ENCODE data around the gene NOB1. TPM values are rescaled to one million over a fixed set of nuclear protein-coding genes. Genes with fewer than 3 reads are reported as not detected.
A peak's percentile ranks its signal among the peaks of the same experiment; 100 is the strongest.

Gene NOB1
- total RNA-seq, 1 experiment from 2014 or later, result 31.9 TPM

DNA sequence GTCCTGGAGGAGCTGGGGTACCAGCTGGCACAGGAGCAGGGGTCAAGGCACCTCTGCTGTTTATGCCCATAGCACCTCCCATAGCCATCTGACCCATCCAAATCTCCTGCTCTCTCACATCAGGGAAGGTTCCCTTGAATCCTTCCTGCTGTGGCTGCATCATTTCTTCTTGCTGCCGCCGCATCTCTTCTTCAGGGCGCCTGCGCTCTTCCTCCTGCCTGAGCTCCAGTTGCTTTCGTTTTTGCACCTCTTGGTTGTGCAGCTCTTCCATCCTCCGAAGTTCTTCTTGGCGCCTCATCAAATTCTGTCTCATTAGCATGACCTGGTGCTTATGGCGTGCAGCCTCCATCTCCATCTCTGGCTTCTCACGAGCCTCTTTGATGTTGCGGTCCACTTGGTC, 2.0 kb upstream of the NOB1 start:
- no peak for ATAC-seq
- CTCF ChIA-PET, result no interaction called here

GRCh38 chr16:69754143-69754468, 620 bp downstream of the NOB1 start:
- CTCF ChIA-PET, result interaction anchor here (0.5 to 1.4 kb wide), 6 partner anchors 13 to 358 kb away, joined by 3 to 7 read pairs (median 3); partner anchors contain the start of gene NQO1
- peaks cover 6% of the 10 kb centered on the region for H3K4me1 ChIP-seq (ENCODE audit: insufficient read depth, low read length)
- H3K27ac ChIP-seq (ENCODE audit: low read length), result peak overlapping the region; percentile 49
- H3F3A ChIP-seq (ENCODE audit: low read length, unreplicated experiment), result no peaks in the 10 kb centered on the region
- peak overlapping the region; percentile 98 for H3K4me2 ChIP-seq (ENCODE audit: low read length)
- DNase-seq (no peak), ATAC-seq (no peak)
- POLR2A ChIA-PET (ENCODE audit: unreplicated experiment), result interaction anchor here (0.6 kb wide), 2 partner anchors 8 to 187 kb away, joined by 3 to 5 read pairs; no protein-coding TSS in a partner anchor
- no TSS peak for BruUV-seq (replicated peaks)
- H3K79me2 ChIP-seq (ENCODE audit: low read length), result peaks cover 46% of the 10 kb centered on the region
- no peaks in the 10 kb centered on the region for H3K9me2 ChIP-seq (replicated peaks; ENCODE audit: low read length)
- peak overlapping the region; percentile 99 for H3K9ac ChIP-seq (ENCODE audit: low read length)
- no peaks in the 10 kb centered on the region for H3K9me3 ChIP-seq (ENCODE audit: low read length)
- H4K20me1 ChIP-seq (ENCODE audit: low read length), result peaks cover 19% of the 10 kb centered on the region
- peak overlapping the region; percentile 98 for H3K4me3 ChIP-seq (ENCODE audit: low read length)
- H3K27me3 ChIP-seq (ENCODE audit: low read length), result no peaks in the 10 kb centered on the region
- peaks cover 18% of the 10 kb centered on the region for H3K36me3 ChIP-seq (ENCODE audit: low read depth, low read length)
- TF ChIP-seq, protein P1, sequence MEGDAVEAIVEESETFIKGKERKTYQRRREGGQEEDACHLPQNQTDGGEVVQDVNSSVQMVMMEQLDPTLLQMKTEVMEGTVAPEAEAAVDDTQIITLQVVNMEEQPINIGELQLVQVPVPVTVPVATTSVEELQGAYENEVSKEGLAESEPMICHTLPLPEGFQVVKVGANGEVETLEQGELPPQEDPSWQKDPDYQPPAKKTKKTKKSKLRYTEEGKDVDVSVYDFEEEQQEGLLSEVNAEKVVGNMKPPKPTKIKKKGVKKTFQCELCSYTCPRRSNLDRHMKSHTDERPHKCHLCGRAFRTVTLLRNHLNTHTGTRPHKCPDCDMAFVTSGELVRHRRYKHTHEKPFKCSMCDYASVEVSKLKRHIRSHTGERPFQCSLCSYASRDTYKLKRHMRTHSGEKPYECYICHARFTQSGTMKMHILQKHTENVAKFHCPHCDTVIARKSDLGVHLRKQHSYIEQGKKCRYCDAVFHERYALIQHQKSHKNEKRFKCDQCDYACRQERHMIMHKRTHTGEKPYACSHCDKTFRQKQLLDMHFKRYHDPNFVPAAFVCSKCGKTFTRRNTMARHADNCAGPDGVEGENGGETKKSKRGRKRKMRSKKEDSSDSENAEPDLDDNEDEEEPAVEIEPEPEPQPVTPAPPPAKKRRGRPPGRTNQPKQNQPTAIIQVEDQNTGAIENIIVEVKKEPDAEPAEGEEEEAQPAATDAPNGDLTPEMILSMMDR (conservative IDR thresholded peaks at IDR 0.05; ENCODE audit: low read depth, low read length), result no peak
- no peak for TF ChIP-seq EZH2 (IDR thresholded peaks at IDR 0.05; ENCODE audit: low read length, unreplicated experiment)
- H2AFZ ChIP-seq (ENCODE audit: low read length), result no peak overlapping the region; the same call in 1 of the 2 replicates
- intact Hi-C loops (cut with micrococcal nuclease), result loop anchor here (1.0 to 10.0 kb wide), 3 partner anchors 28 to 359 kb away; partner anchors contain the start of gene NQO1

More for the DNA sequence above, 2.0 kb upstream of the NOB1 start:
- no peaks in the 10 kb centered on the region for H3F3A ChIP-seq (ENCODE audit: low read length, unreplicated experiment)
- no peak overlapping the region for H3K4me2 ChIP-seq (ENCODE audit: low read length)
- POLR2A ChIA-PET (ENCODE audit: unreplicated experiment), result no interaction called here
- no peaks in the 10 kb centered on the region for H3K9me3 ChIP-seq (ENCODE audit: low read length)
- BruUV-seq (replicated peaks), result no TSS peak
- DNase-seq, result no peak
- no peak overlapping the region for H3K27ac ChIP-seq (ENCODE audit: low read length)
- intact Hi-C loops (cut with micrococcal nuclease), result loop anchor here (10.0 kb wide), 1 partner anchor 362 kb away; no protein-coding TSS in a partner anchor
- H3K4me3 ChIP-seq (ENCODE audit: low read length), result no peak overlapping the region
- H3K79me2 ChIP-seq (ENCODE audit: low read length), result peaks cover 30% of the 10 kb centered on the region
- H3K9me2 ChIP-seq (replicated peaks; ENCODE audit: low read length), result no peaks in the 10 kb centered on the region
- peaks cover 7% of the 10 kb centered on the region; the same call in 1 of the 2 replicates for H3K36me3 ChIP-seq (ENCODE audit: low read depth, low read length)
- no peaks in the 10 kb centered on the region for H3K27me3 ChIP-seq (ENCODE audit: low read length)
- TF ChIP-seq, protein P1 (conservative IDR thresholded peaks at IDR 0.05; ENCODE audit: low read depth, low read length), result no peak
- TF ChIP-seq EZH2 (IDR thresholded peaks at IDR 0.05; ENCODE audit: low read length, unreplicated experiment), result no peak
- no peak overlapping the region for H2AFZ ChIP-seq (ENCODE audit: low read length)
- peaks cover 9% of the 10 kb centered on the region for H3K4me1 ChIP-seq (ENCODE audit: insufficient read depth, low read length)
- no peak overlapping the region for H3K9ac ChIP-seq (ENCODE audit: low read length)
- peaks cover 19% of the 10 kb centered on the region for H4K20me1 ChIP-seq (ENCODE audit: low read length)

GRCh38 chr16:69748694-69749345, 5.9 kb downstream of the NOB1 start:
- BruUV-seq (replicated peaks), result no TSS peak
- H3K79me2 ChIP-seq (ENCODE audit: low read length), result peaks cover 62% of the 10 kb centered on the region
- no peak overlapping the region for H3K9ac ChIP-seq (ENCODE audit: low read length)
- no peaks in the 10 kb centered on the region for H3K9me3 ChIP-seq (ENCODE audit: low read length)
- ChIA-PET POLR2A (ENCODE audit: unreplicated experiment) (no interaction called here), CTCF (interaction anchor here (0.6 kb wide), 1 partner anchor 8 kb away, joined by 3 read pairs; no protein-coding TSS in a partner anchor)
- H3K4me3 ChIP-seq (ENCODE audit: low read length), result no peak overlapping the region
- H3K27me3 ChIP-seq (ENCODE audit: low read length), result no peaks in the 10 kb centered on the region
- peaks cover 6% of the 10 kb centered on the region for H3K4me1 ChIP-seq (ENCODE audit: insufficient read depth, low read length)
- no peaks in the 10 kb centered on the region for H3K9me2 ChIP-seq (replicated peaks; ENCODE audit: low read length)
- no peaks in the 10 kb centered on the region for H3F3A ChIP-seq (ENCODE audit: low read length, unreplicated experiment)
- no peak overlapping the region for H3K27ac ChIP-seq (ENCODE audit: low read length)
- peaks cover 51% of the 10 kb centered on the region for H3K36me3 ChIP-seq (ENCODE audit: low read depth, low read length)
- H4K20me1 ChIP-seq (ENCODE audit: low read length), result peaks cover 16% of the 10 kb centered on the region
- no peak for DNase-seq
- intact Hi-C loops (cut with micrococcal nuclease), result no loop called here
- no peak overlapping the region for H3K4me2 ChIP-seq (ENCODE audit: low read length)
- no peak overlapping the region for H2AFZ ChIP-seq (ENCODE audit: low read length)
- TF ChIP-seq EZH2phosphoT487 (IDR thresholded peaks at IDR 0.05; ENCODE audit: borderline replicate concordance, low read length) (no peak), EZH2 (IDR thresholded peaks at IDR 0.05; ENCODE audit: low read length, unreplicated experiment) (no peak)
- TF ChIP-seq, protein P1 (conservative IDR thresholded peaks at IDR 0.05; ENCODE audit: low read depth, low read length), result no peak
- no peak for ATAC-seq

Data from PC-3 (cell line).